HepG2 (cell line): Measurements from ENCODE around the gene FAM167B. TPM values are rescaled to one million over a fixed set of nuclear protein-coding genes. Genes with fewer than 3 reads are reported as not detected.

Experiments used
- CENPBD1 ChIP-seq: sonication (generic); formaldehyde crosslinking; IDR thresholded peaks from 2 replicates; pipeline ENCODE4 v1.8.0; 2022; ENCODE audit warnings: missing genetic modification reagents, low read depth, mild to moderate bottlenecking, borderline replicate concordance
- FOXP4 ChIP-seq: sonication (generic); formaldehyde crosslinking; IDR thresholded peaks from 2 replicates; pipeline ENCODE4 v1.4.0; 2020; ENCODE audit warnings: missing genetic modification reagents
- FUBP1 ChIP-seq: sonication (generic); formaldehyde crosslinking; IDR thresholded peaks from 2 replicates; pipeline ENCODE4 v1.5.1; 2020; ENCODE audit warnings: missing genetic modification reagents, mild to moderate bottlenecking, borderline replicate concordance
- KAT2B ChIP-seq: fragments of 150-350 bp; IDR thresholded peaks from 2 replicates; pipeline ENCODE4 v1.6.1; 2014; ENCODE audit warnings: low read depth, low read length, borderline replicate concordance
- MAX ChIP-seq: IDR thresholded peaks from 2 replicates; pipeline ENCODE4 v1.6.1; 2012; ENCODE audit warnings: inconsistent platforms
- MIER2 ChIP-seq: IDR thresholded peaks from 2 replicates; pipeline ENCODE4 v1.6.1; 2016; ENCODE audit warnings: missing biosample characterization, missing genetic modification reagents
- NFE2L1 ChIP-seq: sonication (generic); formaldehyde crosslinking; IDR thresholded peaks from 2 replicates; pipeline ENCODE4 v1.4.0; 2020; ENCODE audit warnings: missing genetic modification reagents, mild to moderate bottlenecking, borderline replicate concordance
- NR3C1 ChIP-seq: sonication (generic); formaldehyde crosslinking; IDR thresholded peaks from 2 replicates; pipeline ENCODE4 v1.4.0; 2020; ENCODE audit warnings: missing genetic modification reagents
- SNAPC2 ChIP-seq: sonication (generic); formaldehyde crosslinking; IDR thresholded peaks from 2 replicates; pipeline ENCODE4 v1.8.1; 2022; ENCODE audit warnings: mild to moderate bottlenecking, missing genetic modification reagents
- SP2 ChIP-seq: sonication (generic); formaldehyde crosslinking; IDR thresholded peaks from 2 replicates; pipeline ENCODE4 v1.5.1; 2020; ENCODE audit warnings: mild to moderate bottlenecking, missing genetic modification reagents
- THYN1 ChIP-seq: sonication (generic); formaldehyde crosslinking; IDR thresholded peaks from 2 replicates; pipeline ENCODE4 v1.8.1; 2023; ENCODE audit warnings: low read depth, mild to moderate bottlenecking, moderate library complexity, missing genetic modification reagents, borderline replicate concordance
- ZNF17 ChIP-seq: sonication (generic); formaldehyde crosslinking; IDR thresholded peaks from 2 replicates; pipeline ENCODE4 v1.5.0; 2020; ENCODE audit warnings: mild to moderate bottlenecking, missing genetic modification reagents
- ZNF382 ChIP-seq: sonication (generic); formaldehyde crosslinking; IDR thresholded peaks from 2 replicates; pipeline ENCODE4 v1.5.0; 2020; ENCODE audit warnings: missing genetic modification reagents, mild to moderate bottlenecking, borderline replicate concordance
- polyA plus RNA-seq, 8 experiments: library from polyadenylated mRNA; depleted of rRNA in 3 of 8; stranded (reverse) in 7 of 8; unstranded in 1 of 8; fragments of >200 nt; fragmentation: Illumina TruSeq in 4 of 8; extraction: Trizol in 4 of 8; gene quantifications; 2 replicates each; pipeline versions ENCODE4 v1.2.1 to v1.2.3, GENCODE V29; 2011 to 2016; ENCODE audit warnings: low read depth in 4 of 8, missing spikeins in 1 of 8, mixed read lengths in 1 of 8; ENCODE audit not compliant: insufficient read depth in 1 of 8
- total RNA-seq, 5 experiments: library from RNA; depleted of rRNA; stranded (reverse); fragments of >200 nt; fragmentation: Illumina TruSeq; extraction: Trizol; gene quantifications; 2 replicates each; pipeline ENCODE4 v1.2.3, GENCODE V29; 2016; ENCODE audit warnings: low read depth in 1 of 5
- TF ChIP-seq, protein P1 (sequence below): sonication (generic); formaldehyde crosslinking; IDR thresholded peaks from 2 replicates; pipeline ENCODE4 v1.5.0; 2020; ENCODE audit warnings: missing genetic modification reagents, mild to moderate bottlenecking, borderline replicate concordance
- TF ChIP-seq, protein P2 (sequence below): sonication (generic); formaldehyde crosslinking; IDR thresholded peaks from 2 replicates; pipeline ENCODE4 v1.4.0; 2020; ENCODE audit warnings: missing genetic modification reagents
- TF ChIP-seq, protein P3 (sequence below): IDR thresholded peaks from 2 replicates; pipeline ENCODE4 v1.6.1; 2016; ENCODE audit warnings: low read depth, missing genetic modification reagents, missing compliant biosample characterization

FAM167B gene
- total and polyA plus RNA-seq, 2 of the 13 experiments (the other 11 are each of a cell fraction or from before 2014, with no cell fraction given) = 0.15 to 0.70 TPM

- TF ChIP-seq, protein P1, sequence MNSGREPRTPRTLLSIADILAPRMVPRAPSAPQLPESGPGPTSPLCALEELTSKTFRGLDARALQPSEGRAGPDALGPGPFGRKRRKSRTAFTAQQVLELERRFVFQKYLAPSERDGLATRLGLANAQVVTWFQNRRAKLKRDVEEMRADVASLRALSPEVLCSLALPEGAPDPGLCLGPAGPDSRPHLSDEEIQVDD (CRISPR knock-in tag) = no peak
- TF ChIP-seq MIER2 (CRISPR knock-in tag) = no peak
- TF ChIP-seq, protein P2, sequence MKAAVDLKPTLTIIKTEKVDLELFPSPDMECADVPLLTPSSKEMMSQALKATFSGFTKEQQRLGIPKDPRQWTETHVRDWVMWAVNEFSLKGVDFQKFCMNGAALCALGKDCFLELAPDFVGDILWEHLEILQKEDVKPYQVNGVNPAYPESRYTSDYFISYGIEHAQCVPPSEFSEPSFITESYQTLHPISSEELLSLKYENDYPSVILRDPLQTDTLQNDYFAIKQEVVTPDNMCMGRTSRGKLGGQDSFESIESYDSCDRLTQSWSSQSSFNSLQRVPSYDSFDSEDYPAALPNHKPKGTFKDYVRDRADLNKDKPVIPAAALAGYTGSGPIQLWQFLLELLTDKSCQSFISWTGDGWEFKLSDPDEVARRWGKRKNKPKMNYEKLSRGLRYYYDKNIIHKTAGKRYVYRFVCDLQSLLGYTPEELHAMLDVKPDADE (CRISPR knock-in tag) = no peak
- TF ChIP-seq NFE2L1 (CRISPR knock-in tag) = no peak
- no peak for TF ChIP-seq SP2 (CRISPR knock-in tag)
- no peak for TF ChIP-seq NR3C1 (CRISPR knock-in tag)
- no peak for TF ChIP-seq ZNF382 (CRISPR knock-in tag)
- TF ChIP-seq KAT2B = no peak
- TF ChIP-seq CENPBD1 = no peak
- TF ChIP-seq FOXP4 (CRISPR knock-in tag) = peak; percentile 25; the same call in 1 of the 2 replicates
- TF ChIP-seq, protein P3, sequence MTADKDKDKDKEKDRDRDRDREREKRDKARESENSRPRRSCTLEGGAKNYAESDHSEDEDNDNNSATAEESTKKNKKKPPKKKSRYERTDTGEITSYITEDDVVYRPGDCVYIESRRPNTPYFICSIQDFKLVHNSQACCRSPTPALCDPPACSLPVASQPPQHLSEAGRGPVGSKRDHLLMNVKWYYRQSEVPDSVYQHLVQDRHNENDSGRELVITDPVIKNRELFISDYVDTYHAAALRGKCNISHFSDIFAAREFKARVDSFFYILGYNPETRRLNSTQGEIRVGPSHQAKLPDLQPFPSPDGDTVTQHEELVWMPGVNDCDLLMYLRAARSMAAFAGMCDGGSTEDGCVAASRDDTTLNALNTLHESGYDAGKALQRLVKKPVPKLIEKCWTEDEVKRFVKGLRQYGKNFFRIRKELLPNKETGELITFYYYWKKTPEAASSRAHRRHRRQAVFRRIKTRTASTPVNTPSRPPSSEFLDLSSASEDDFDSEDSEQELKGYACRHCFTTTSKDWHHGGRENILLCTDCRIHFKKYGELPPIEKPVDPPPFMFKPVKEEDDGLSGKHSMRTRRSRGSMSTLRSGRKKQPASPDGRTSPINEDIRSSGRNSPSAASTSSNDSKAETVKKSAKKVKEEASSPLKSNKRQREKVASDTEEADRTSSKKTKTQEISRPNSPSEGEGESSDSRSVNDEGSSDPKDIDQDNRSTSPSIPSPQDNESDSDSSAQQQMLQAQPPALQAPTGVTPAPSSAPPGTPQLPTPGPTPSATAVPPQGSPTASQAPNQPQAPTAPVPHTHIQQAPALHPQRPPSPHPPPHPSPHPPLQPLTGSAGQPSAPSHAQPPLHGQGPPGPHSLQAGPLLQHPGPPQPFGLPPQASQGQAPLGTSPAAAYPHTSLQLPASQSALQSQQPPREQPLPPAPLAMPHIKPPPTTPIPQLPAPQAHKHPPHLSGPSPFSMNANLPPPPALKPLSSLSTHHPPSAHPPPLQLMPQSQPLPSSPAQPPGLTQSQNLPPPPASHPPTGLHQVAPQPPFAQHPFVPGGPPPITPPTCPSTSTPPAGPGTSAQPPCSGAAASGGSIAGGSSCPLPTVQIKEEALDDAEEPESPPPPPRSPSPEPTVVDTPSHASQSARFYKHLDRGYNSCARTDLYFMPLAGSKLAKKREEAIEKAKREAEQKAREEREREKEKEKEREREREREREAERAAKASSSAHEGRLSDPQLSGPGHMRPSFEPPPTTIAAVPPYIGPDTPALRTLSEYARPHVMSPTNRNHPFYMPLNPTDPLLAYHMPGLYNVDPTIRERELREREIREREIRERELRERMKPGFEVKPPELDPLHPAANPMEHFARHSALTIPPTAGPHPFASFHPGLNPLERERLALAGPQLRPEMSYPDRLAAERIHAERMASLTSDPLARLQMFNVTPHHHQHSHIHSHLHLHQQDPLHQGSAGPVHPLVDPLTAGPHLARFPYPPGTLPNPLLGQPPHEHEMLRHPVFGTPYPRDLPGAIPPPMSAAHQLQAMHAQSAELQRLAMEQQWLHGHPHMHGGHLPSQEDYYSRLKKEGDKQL (CRISPR knock-in tag) = no peak
- peak; percentile 64; the same call in 1 of the 2 replicates for TF ChIP-seq MAX
- no peak for TF ChIP-seq FUBP1 (CRISPR knock-in tag)
- no peak for TF ChIP-seq ZNF17 (CRISPR knock-in tag)
- no peak for TF ChIP-seq THYN1
- no peak for TF ChIP-seq SNAPC2 (CRISPR knock-in tag)
Measured at GRCh38 chr1:32205401-32206370, 41.3 kb upstream of the FAM167B start, which contains the start of gene IQCC (continued).
